NCI-H2107 treated with DMSO at 0.1 percent for 48 hours (cell line): Measurements from ENCODE around the gene SLC17A8.
"Not testable (repeated sequence)": the region's sequence is repeated elsewhere in the genome, so short reads cannot be mapped to it uniquely, and the experiment has no call there.

Experiments
- DNase-seq: peaks from one replicate; lab custom pipeline; 2025; ENCODE audit not compliant: unreplicated experiment; lab: John Stamatoyannopoulos, UW

Gene SLC17A8

GRCh38 chr12:100422646-100423045, 65.8 kb downstream of the SLC17A8 start:
- DNase-seq: no peak

- no peak for DNase-seq
Observed at GRCh38 chr12:100426145-100426544, 69.3 kb downstream of the SLC17A8 start.

- no peak for DNase-seq
Observed at GRCh38 chr12:100427078-100427477, 70.2 kb downstream of the SLC17A8 start.

- DNase-seq: not testable (repeated sequence)
Observed at GRCh38 chr12:100430251-100430650, 73.4 kb downstream of the SLC17A8 start.

GRCh38 chr12:100433701-100434100, 76.8 kb downstream of the SLC17A8 start:
- no peak for DNase-seq

GRCh38 chr12:100434177-100434576, 77.3 kb downstream of the SLC17A8 start:
- no peak for DNase-seq

- no peak for DNase-seq
Observed at GRCh38 chr12:100435957-100436356, 79.1 kb downstream of the SLC17A8 start.

- DNase-seq: no peak
Observed at GRCh38 chr12:100437038-100437841, 80.4 kb downstream of the SLC17A8 start.

- DNase-seq: no peak
Observed at GRCh38 chr12:100439797-100440196, 82.9 kb downstream of the SLC17A8 start.

GRCh38 chr12:100442403-100442802, 85.5 kb downstream of the SLC17A8 start:
- no peak for DNase-seq

- DNase-seq: no peak
Observed at GRCh38 chr12:100443434-100443833, 86.6 kb downstream of the SLC17A8 start.

- DNase-seq: no peak
Observed at GRCh38 chr12:100445081-100445481, 88.2 kb downstream of the SLC17A8 start.

- no peak for DNase-seq
Observed at GRCh38 chr12:100447381-100447780, 90.5 kb downstream of the SLC17A8 start.

GRCh38 chr12:100448656-100449055, 91.8 kb downstream of the SLC17A8 start:
- DNase-seq: no peak

GRCh38 chr12:100450735-100451134, 93.9 kb downstream of the SLC17A8 start:
- DNase-seq: no peak

- no peak for DNase-seq
Observed at GRCh38 chr12:100453951-100454350, 97.1 kb downstream of the SLC17A8 start.

- DNase-seq: no peak
Observed at GRCh38 chr12:100455896-100456295, 99.0 kb downstream of the SLC17A8 start.

- DNase-seq: no peak
Observed at GRCh38 chr12:100458191-100458590, 101.3 kb downstream of the SLC17A8 start.

- DNase-seq: no peak
Observed at GRCh38 chr12:100460702-100461101, 103.8 kb downstream of the SLC17A8 start.

GRCh38 chr12:100461330-100461973, 104.6 kb downstream of the SLC17A8 start:
- DNase-seq: no peak

- DNase-seq: no peak
Observed at GRCh38 chr12:100463661-100464060, 106.8 kb downstream of the SLC17A8 start.

GRCh38 chr12:100464529-100464928, 107.7 kb downstream of the SLC17A8 start:
- no peak for DNase-seq
